SU-DHL-6 (cell line): ENCODE data around the gene BRD4.
A peak's percentile ranks its signal among the peaks of the same experiment; 100 is the strongest.

Experiments
- H2AFZ ChIP-seq: fragments of 200-600 bp; sonication (generic); 2 replicates; pipeline ENCODE4 v1.6.1; 2014; ENCODE audit warnings: low read depth, mild to moderate bottlenecking, moderate library complexity, mixed read lengths, antibody characterized with exemption, low read length; ENCODE audit not compliant: severe bottlenecking
- H3F3A ChIP-seq: fragments of 200-600 bp; shearing (Covaris generic); 2 replicates; pipeline ENCODE4 v1.6.0; 2016; ENCODE audit warnings: antibody characterized with exemption, mild to moderate bottlenecking; ENCODE audit not compliant: insufficient read depth
- H3K27ac ChIP-seq: fragments of 200-600 bp; sonication (generic); 2 replicates; pipeline ENCODE4 v1.5.1; 2016; ENCODE audit warnings: low read depth, mild to moderate bottlenecking, low read length, moderate library complexity, mixed read lengths
- H3K27me3 ChIP-seq: fragments of 200-600 bp; sonication (generic), shearing (Covaris generic); 2 replicates; pipeline ENCODE4 v1.6.0; 2014; ENCODE audit warnings: mild to moderate bottlenecking, low read length
- H3K36me3 ChIP-seq: fragments of 200-600 bp; sonication (generic); 2 replicates; pipeline ENCODE4 v1.6.1; 2014; ENCODE audit warnings: mild to moderate bottlenecking, low read length, mixed read lengths
- H3K4me2 ChIP-seq: fragments of 300-600, 200-600 bp; shearing (Covaris generic), sonication (generic); 2 replicates; pipeline ENCODE4 v1.6.0; 2014; ENCODE audit warnings: low read length, low read depth, mild to moderate bottlenecking; ENCODE audit not compliant: poor library complexity, severe bottlenecking
- H3K4me3 ChIP-seq: fragments of 200-600 bp; sonication (generic); 2 replicates; pipeline ENCODE4 v1.5.1; 2014; ENCODE audit warnings: antibody characterized with exemption, low read length, mild to moderate bottlenecking, mixed read lengths; ENCODE audit not compliant: insufficient read depth, poor library complexity, severe bottlenecking
- H3K79me2 ChIP-seq: fragments of 200-600 bp; sonication (generic); 2 replicates; pipeline ENCODE4 v1.6.1; 2014; ENCODE audit warnings: mild to moderate bottlenecking, low read length, moderate library complexity; ENCODE audit not compliant: insufficient read depth
- H3K9ac ChIP-seq: fragments of 200-600 bp; sonication (generic); 2 replicates; pipeline ENCODE4 v1.7.0; 2014; ENCODE audit warnings: mild to moderate bottlenecking, low read length
- H3K9me2 ChIP-seq: fragments of 200-600 bp; sonication (generic); replicated peaks from 2 replicates; pipeline ENCODE4 v1.6.1; 2014; ENCODE audit warnings: low read length; ENCODE audit not compliant: insufficient read depth
- H3K9me3 ChIP-seq: fragments of 200-600 bp; sonication (generic); 2 replicates; pipeline ENCODE4 v1.6.1; 2014; ENCODE audit warnings: low read length, mixed read lengths; ENCODE audit not compliant: insufficient read depth
- H4K20me1 ChIP-seq: fragments of 200-600 bp; sonication (generic); 2 replicates; pipeline ENCODE4 v1.6.1; 2014; ENCODE audit warnings: low read depth, mild to moderate bottlenecking, antibody characterized with exemption, low read length, moderate library complexity, mixed read lengths
- EZH2phosphoT487 ChIP-seq: fragments of 200-600 bp; sonication (generic), shearing (Covaris generic); conservative IDR thresholded peaks from 2 replicates; pipeline ENCODE4 v1.6.1; 2018; ENCODE audit warnings: mild to moderate bottlenecking, antibody characterized with exemption, low read length, moderate library complexity, mixed read lengths
- TF ChIP-seq, protein P1 (sequence below): fragments of 200-600 bp; sonication (generic); IDR thresholded peaks from one replicate; pipeline ENCODE4 v1.5.1; 2017; ENCODE audit warnings: antibody characterized with exemption, mild to moderate bottlenecking, low read length, moderate library complexity; ENCODE audit not compliant: insufficient read depth, poor library complexity, severe bottlenecking

BRD4 gene

DNA sequence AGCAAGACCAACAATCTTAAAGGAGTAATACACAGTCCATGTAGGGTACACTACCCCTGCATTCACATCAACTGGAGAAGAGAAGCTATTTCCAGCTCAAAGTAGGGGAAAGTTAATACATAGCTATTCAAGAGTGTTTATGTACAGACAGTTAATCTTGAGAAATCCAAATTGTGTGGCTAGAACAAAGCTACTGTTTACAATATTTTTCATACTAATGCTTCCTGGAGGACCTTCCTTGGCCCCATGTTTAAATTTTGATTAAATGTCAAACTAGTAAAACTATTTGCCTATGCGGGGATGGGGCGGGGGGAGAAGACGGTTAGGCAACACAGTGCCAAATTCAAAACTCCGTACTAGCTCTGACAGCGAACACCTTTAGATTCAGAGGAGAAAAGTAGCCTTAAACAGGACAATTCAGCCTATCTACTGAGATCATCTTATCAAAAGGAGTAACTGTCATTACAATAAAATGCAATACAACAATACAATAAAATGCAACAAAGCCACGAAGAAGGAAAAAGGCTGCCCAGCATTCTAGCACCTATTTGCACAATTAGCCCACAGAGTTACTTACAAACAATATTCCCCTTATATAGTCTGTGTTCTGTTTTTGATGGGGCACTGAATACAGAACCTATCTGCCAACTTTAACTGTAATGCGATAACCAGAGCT is 29.1 kb downstream of the BRD4 start:
- Histone ChIP-seq H3K9ac (no peak overlapping the region), H3F3A (no peaks in the 10 kb centered on the region), H3K4me2 (no peak overlapping the region), H3K79me2 (peaks cover 99% of the 10 kb centered on the region), H3K27me3 (no peaks in the 10 kb centered on the region), H3K27ac (no peak overlapping the region), H3K36me3 (no peaks in the 10 kb centered on the region), H4K20me1 (peaks cover 54% of the 10 kb centered on the region), H3K4me3 (no peak overlapping the region), H2AFZ (no peak overlapping the region), H3K9me2 (no peaks in the 10 kb centered on the region), H3K9me3 (no peaks in the 10 kb centered on the region)
- no peak for TF ChIP-seq EZH2phosphoT487
- TF ChIP-seq, protein P1, sequence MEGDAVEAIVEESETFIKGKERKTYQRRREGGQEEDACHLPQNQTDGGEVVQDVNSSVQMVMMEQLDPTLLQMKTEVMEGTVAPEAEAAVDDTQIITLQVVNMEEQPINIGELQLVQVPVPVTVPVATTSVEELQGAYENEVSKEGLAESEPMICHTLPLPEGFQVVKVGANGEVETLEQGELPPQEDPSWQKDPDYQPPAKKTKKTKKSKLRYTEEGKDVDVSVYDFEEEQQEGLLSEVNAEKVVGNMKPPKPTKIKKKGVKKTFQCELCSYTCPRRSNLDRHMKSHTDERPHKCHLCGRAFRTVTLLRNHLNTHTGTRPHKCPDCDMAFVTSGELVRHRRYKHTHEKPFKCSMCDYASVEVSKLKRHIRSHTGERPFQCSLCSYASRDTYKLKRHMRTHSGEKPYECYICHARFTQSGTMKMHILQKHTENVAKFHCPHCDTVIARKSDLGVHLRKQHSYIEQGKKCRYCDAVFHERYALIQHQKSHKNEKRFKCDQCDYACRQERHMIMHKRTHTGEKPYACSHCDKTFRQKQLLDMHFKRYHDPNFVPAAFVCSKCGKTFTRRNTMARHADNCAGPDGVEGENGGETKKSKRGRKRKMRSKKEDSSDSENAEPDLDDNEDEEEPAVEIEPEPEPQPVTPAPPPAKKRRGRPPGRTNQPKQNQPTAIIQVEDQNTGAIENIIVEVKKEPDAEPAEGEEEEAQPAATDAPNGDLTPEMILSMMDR: no peak

DNA sequence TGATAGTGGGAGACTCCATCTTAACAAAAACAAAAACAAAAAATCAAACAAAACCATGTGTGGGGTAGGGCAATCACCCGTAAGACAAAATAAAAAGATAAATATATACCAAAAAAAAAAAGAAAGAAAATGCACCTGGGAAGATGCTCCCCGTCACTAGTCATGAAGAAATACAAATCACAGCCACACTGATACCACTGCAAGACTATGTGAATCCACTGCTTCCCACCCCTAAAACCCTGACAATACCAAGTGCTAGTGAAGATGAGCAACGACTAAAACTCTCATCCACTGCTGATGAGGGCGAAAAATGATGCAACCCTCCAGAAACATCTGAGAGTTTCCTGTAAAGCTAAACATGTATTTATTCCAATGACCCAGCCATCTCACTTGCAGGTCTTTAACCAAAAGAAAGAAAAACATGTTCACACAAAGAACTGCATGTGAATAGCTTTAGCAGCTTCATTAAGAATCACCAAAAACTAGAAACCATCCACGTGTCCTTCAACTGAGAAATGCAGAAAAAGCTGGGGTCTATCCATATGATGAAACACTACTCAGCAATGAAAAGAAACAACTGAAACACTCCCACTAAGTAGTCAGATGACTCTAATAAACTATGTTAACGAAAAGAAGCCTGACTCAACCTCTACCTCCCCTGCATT is 31.7 kb downstream of the BRD4 start:
- Histone ChIP-seq H3K4me2 (no peak overlapping the region), H2AFZ (no peak overlapping the region), H3F3A (no peaks in the 10 kb centered on the region), H3K9me2 (no peaks in the 10 kb centered on the region), H3K9me3 (no peaks in the 10 kb centered on the region), H3K4me3 (no peak overlapping the region), H3K36me3 (no peaks in the 10 kb centered on the region), H3K79me2 (peaks cover 99% of the 10 kb centered on the region), H4K20me1 (peaks cover 55% of the 10 kb centered on the region), H3K9ac (no peak overlapping the region), H3K27ac (peak overlapping the region; percentile 19), H3K27me3 (no peaks in the 10 kb centered on the region)
- TF ChIP-seq, protein P1: no peak
- TF ChIP-seq EZH2phosphoT487: no peak

GRCh38 chr19:15299568-15300409 is 32.5 kb downstream of the BRD4 start:
- Histone ChIP-seq H4K20me1 (peaks cover 51% of the 10 kb centered on the region), H3K9me2 (no peaks in the 10 kb centered on the region), H3F3A (no peaks in the 10 kb centered on the region), H3K79me2 (peaks cover 99% of the 10 kb centered on the region), H3K4me2 (no peak overlapping the region), H3K36me3 (no peaks in the 10 kb centered on the region), H3K4me3 (no peak overlapping the region), H3K9ac (no peak overlapping the region), H3K27me3 (no peaks in the 10 kb centered on the region), H2AFZ (no peak overlapping the region), H3K9me3 (no peaks in the 10 kb centered on the region), H3K27ac (no peak overlapping the region)
- TF ChIP-seq EZH2phosphoT487: no peak
- TF ChIP-seq, protein P1: no peak
